ENCODE measurements around the gene IFFO2.

- no peak for TF ChIP-seq CTCF (conservative IDR thresholded peaks at IDR 0.05; ENCODE audit: low read length)
- TF ChIP-seq EZH2phosphoT487 (IDR thresholded peaks at IDR 0.05; ENCODE audit: borderline replicate concordance), result no peak
Measured at GRCh38 chr1:18955441-18956192, 859 bp downstream of the IFFO2 start.

Data from Loucy (cell line).